ENCODE measurements around the gene QRICH2.
A peak's percentile ranks its signal among the peaks of the same experiment; 100 is the strongest.

Gene QRICH2

GRCh38 chr17:76272541-76273444 is 35.3 kb downstream of the QRICH2 start:
- Histone ChIP-seq H4K20me1 (ENCODE audit: low read depth, low read length) (no peaks in the 10 kb centered on the region), H3K36me3 (ENCODE audit: low read length) (no peaks in the 10 kb centered on the region)

DNA sequence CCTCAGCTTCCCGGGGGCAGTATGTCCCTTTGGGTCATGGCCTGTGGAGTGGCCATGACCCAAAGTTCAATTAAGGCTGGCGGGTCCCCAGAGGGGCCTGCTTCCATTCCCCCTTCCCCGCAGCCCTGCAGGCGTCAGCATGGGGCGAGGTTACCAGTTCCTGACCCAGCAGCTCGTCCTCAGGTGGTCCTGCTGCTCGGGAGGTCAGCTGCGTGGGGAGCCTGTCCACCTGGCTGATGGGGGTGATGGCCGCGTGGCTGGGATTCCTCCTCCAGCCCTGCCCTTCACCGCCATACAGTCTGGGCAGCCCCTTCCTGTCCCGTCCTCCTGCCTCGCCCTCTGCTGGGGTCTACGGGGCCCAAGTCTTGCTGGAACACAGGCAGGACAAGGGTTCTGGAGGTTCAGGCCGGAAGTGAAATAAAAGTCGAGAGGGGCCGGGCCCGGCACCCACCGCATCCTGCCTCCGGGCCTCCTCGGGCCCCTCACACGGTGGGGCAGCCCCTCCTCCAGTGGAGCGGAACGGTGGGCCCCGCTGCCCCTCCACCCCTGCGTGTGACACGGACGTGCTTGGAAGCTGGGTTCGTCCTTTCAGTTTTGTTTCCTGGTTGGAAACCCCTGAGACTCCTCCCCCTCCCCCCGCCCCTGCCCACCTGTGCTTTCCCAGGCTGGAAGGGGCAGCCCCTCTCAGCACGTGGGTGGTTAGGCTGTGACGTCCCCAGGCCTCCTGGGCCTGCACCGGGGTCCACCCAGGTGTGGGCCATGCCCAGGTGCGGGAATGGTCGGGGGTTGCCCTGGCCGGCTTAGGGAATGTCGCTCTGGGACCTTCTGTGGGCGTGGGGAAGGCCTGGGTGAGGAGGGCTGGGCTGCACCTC is 36.2 kb downstream of the QRICH2 start:
- Histone ChIP-seq H3K4me3 (ENCODE audit: insufficient read depth, low read length, poor library complexity, severe bottlenecking) (peak overlapping the region; percentile 49), H3K27ac (ENCODE audit: low read depth, low read length) (peak overlapping the region; percentile 98)
- TF ChIP-seq, protein P1, sequence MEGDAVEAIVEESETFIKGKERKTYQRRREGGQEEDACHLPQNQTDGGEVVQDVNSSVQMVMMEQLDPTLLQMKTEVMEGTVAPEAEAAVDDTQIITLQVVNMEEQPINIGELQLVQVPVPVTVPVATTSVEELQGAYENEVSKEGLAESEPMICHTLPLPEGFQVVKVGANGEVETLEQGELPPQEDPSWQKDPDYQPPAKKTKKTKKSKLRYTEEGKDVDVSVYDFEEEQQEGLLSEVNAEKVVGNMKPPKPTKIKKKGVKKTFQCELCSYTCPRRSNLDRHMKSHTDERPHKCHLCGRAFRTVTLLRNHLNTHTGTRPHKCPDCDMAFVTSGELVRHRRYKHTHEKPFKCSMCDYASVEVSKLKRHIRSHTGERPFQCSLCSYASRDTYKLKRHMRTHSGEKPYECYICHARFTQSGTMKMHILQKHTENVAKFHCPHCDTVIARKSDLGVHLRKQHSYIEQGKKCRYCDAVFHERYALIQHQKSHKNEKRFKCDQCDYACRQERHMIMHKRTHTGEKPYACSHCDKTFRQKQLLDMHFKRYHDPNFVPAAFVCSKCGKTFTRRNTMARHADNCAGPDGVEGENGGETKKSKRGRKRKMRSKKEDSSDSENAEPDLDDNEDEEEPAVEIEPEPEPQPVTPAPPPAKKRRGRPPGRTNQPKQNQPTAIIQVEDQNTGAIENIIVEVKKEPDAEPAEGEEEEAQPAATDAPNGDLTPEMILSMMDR (IDR thresholded peaks at IDR 0.05; ENCODE audit: insufficient read depth, low read length, poor library complexity, severe bottlenecking), result no peak
- no peak for TF ChIP-seq EZH2phosphoT487 (conservative IDR thresholded peaks at IDR 0.05; ENCODE audit: low read length)

More at GRCh38 chr17:76272541-76273444, 35.3 kb downstream of the QRICH2 start:
- H3K4me2 ChIP-seq (ENCODE audit: low read depth, low read length, poor library complexity, severe bottlenecking), result peak overlapping the region; percentile 74
- peak overlapping the region; percentile 79 for H3K9ac ChIP-seq (ENCODE audit: low read length)
- H3K27ac ChIP-seq (ENCODE audit: low read depth, low read length), result peak overlapping the region; percentile 98
- H3F3A ChIP-seq (ENCODE audit: insufficient read depth), result peaks cover 54% of the 10 kb centered on the region
- H3K9me2 ChIP-seq (replicated peaks; ENCODE audit: insufficient read depth, low read length), result no peaks in the 10 kb centered on the region
- H3K27me3 ChIP-seq (ENCODE audit: low read length), result no peaks in the 10 kb centered on the region
- peak overlapping the region; percentile 3 for H3K4me3 ChIP-seq (ENCODE audit: insufficient read depth, low read length, poor library complexity, severe bottlenecking)
- H2AFZ ChIP-seq (ENCODE audit: low read depth, low read length, severe bottlenecking), result no peak overlapping the region
- peaks cover 5% of the 10 kb centered on the region; the same call in 1 of the 2 replicates for H3K79me2 ChIP-seq (ENCODE audit: insufficient read depth, low read length)
- H3K9me3 ChIP-seq (ENCODE audit: insufficient read depth, low read length), result no peaks in the 10 kb centered on the region
- TF ChIP-seq, protein P1 (IDR thresholded peaks at IDR 0.05; ENCODE audit: insufficient read depth, low read length, poor library complexity, severe bottlenecking), result no peak
- TF ChIP-seq EZH2phosphoT487 (conservative IDR thresholded peaks at IDR 0.05; ENCODE audit: low read length), result no peak

DNA sequence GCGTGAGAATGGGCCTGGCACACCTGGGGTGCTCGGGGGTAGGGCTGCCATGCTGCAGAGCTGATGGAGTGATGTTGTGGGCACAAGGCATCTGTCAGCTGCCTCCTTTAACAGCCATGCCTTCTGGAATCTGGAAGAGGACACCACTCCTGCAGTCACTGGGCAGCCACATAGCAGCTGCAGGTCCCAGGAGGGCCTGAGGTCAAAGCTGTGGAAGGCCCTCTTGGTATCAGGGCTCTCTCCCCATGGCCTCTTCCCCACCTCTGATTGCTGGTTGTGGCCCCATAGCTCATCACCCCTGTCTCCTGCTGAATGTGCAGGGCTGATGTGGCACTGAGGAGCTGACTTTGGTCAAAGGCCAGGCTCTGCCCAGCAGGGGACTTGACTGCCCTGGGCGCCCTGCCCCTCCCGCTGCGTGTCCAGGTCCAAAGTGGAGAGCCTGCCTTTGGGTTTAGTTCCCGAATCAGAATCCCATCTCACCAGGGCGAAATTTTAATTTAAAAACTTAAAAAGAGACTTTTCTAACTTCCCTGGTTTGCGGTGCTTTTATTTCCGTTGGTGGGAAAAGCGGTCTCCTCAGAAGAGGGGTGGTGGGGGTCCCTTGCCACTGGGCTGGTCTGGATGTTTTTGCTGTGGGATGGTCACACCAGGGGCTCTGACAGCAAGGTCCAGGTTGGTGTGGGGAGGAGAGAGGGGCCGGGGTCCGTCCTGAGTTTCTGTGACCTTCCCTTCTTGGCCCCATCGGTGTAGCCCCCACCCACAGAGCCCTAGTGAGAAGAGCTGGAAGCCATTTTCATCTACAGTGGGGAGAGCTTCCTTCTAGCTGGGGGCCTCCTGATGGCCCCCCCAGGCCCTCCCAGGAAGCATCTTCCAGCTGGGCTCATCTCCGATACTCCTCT is 37.1 kb downstream of the QRICH2 start:
- H3K36me3 ChIP-seq (ENCODE audit: low read length), result no peaks in the 10 kb centered on the region
- peak overlapping the region; percentile 74 for H3K4me2 ChIP-seq (ENCODE audit: low read depth, low read length, poor library complexity, severe bottlenecking)
- peaks cover 70% of the 10 kb centered on the region for H3F3A ChIP-seq (ENCODE audit: insufficient read depth)
- peak overlapping the region; percentile 49 for H3K4me3 ChIP-seq (ENCODE audit: insufficient read depth, low read length, poor library complexity, severe bottlenecking)
- no peaks in the 10 kb centered on the region for H3K9me3 ChIP-seq (ENCODE audit: insufficient read depth, low read length)
- H3K27me3 ChIP-seq (ENCODE audit: low read length), result no peaks in the 10 kb centered on the region
- no peak overlapping the region for H2AFZ ChIP-seq (ENCODE audit: low read depth, low read length, severe bottlenecking)
- H3K27ac ChIP-seq (ENCODE audit: low read depth, low read length), result peak overlapping the region; percentile 98
- peak overlapping the region; percentile 79 for H3K9ac ChIP-seq (ENCODE audit: low read length)
- H3K79me2 ChIP-seq (ENCODE audit: insufficient read depth, low read length), result peaks cover 20% of the 10 kb centered on the region
- no peaks in the 10 kb centered on the region for H3K9me2 ChIP-seq (replicated peaks; ENCODE audit: insufficient read depth, low read length)
- no peaks in the 10 kb centered on the region for H4K20me1 ChIP-seq (ENCODE audit: low read depth, low read length)
- TF ChIP-seq EZH2phosphoT487 (conservative IDR thresholded peaks at IDR 0.05; ENCODE audit: low read length), result no peak
- TF ChIP-seq, protein P1 (IDR thresholded peaks at IDR 0.05; ENCODE audit: insufficient read depth, low read length, poor library complexity, severe bottlenecking), result no peak

More for the DNA sequence above, 36.2 kb downstream of the QRICH2 start:
- peak overlapping the region; percentile 79 for H3K9ac ChIP-seq (ENCODE audit: low read length)
- H2AFZ ChIP-seq (ENCODE audit: low read depth, low read length, severe bottlenecking), result no peak overlapping the region
- no peaks in the 10 kb centered on the region for H4K20me1 ChIP-seq (ENCODE audit: low read depth, low read length)
- H3K36me3 ChIP-seq (ENCODE audit: low read length), result no peaks in the 10 kb centered on the region
- H3F3A ChIP-seq (ENCODE audit: insufficient read depth), result peaks cover 63% of the 10 kb centered on the region
- H3K4me2 ChIP-seq (ENCODE audit: low read depth, low read length, poor library complexity, severe bottlenecking), result peak overlapping the region; percentile 74
- H3K79me2 ChIP-seq (ENCODE audit: insufficient read depth, low read length), result peaks cover 11% of the 10 kb centered on the region
- H3K9me3 ChIP-seq (ENCODE audit: insufficient read depth, low read length), result no peaks in the 10 kb centered on the region
- H3K27me3 ChIP-seq (ENCODE audit: low read length), result no peaks in the 10 kb centered on the region
- no peaks in the 10 kb centered on the region for H3K9me2 ChIP-seq (replicated peaks; ENCODE audit: insufficient read depth, low read length)
